Aorta (tissue), 5 donors: ENCODE results near the gene SLC25A24. TPM values are rescaled to one million over a fixed set of nuclear protein-coding genes. Genes with fewer than 3 reads are reported as not detected.
"Not testable (repeated sequence)": the region's sequence is repeated elsewhere in the genome, so short reads cannot be mapped to it uniquely, and the experiment has no call there.

ENCODE experiments used
- ATAC-seq: fragments of 200-7000 bp; cut with Tn5 transposase; one replicate; pipeline ENCODE4 v1.9.1; 2022; ENCODE audit warnings: moderate library complexity; ENCODE audit not compliant: low FRiP score
- DNase-seq, 2 donors: peaks; one replicate each; pipeline ENCODE4 v3.0.0-alpha.2; 2020
- H3K27ac ChIP-seq, 2 donors: one replicate each; pipeline ENCODE4 v1.5.1; 2013; ENCODE audit warnings: low read length in 2 of 2, mild to moderate bottlenecking in 2 of 2, moderate library complexity in 2 of 2, control low read depth in 1 of 2, inconsistent platforms in 1 of 2, low read depth in 1 of 2
- H3K27me3 ChIP-seq, 2 donors: one replicate each; pipeline ENCODE4 v1.6.1; 2013; ENCODE audit warnings: control low read depth in 1 of 2, low read length in 1 of 2, mild to moderate bottlenecking in 1 of 2, moderate library complexity in 1 of 2; ENCODE audit not compliant: insufficient read depth in 2 of 2, control insufficient read depth in 1 of 2
- H3K36me3 ChIP-seq, 2 donors: one replicate each; pipeline ENCODE4 v1.6.1; 2013; ENCODE audit warnings: control low read depth in 1 of 2, low read length in 1 of 2, mild to moderate bottlenecking in 1 of 2; ENCODE audit not compliant: insufficient read depth in 2 of 2, control insufficient read depth in 1 of 2
- H3K4me1 ChIP-seq, 2 donors: one replicate each; pipeline ENCODE4 v1.6.1; 2013; ENCODE audit warnings: low read length in 2 of 2, control low read depth in 1 of 2, mild to moderate bottlenecking in 1 of 2, moderate library complexity in 1 of 2; ENCODE audit not compliant: insufficient read depth in 2 of 2, control insufficient read depth in 1 of 2
- H3K4me3 ChIP-seq, 2 donors: one replicate each; pipeline ENCODE4 v1.5.1; 2013; ENCODE audit warnings: low read length in 2 of 2, control low read depth in 1 of 2, mild to moderate bottlenecking in 1 of 2
- H3K9me3 ChIP-seq: one replicate; pipeline ENCODE4 v1.6.1; 2013; ENCODE audit warnings: mild to moderate bottlenecking, low read length; ENCODE audit not compliant: control insufficient read depth
- WGBS, 2 donors: extraction: QIAGEN DNeasy Blood & Tissue Kit; methylation state at CpG; one replicate each; pipeline ENCODE4 v1.1.7; 2013; 5-methylcytosine and 5-hydroxymethylcytosine counted together
- intact Hi-C, 2 donors: fragments of 100-400 bp; cut with DNase I; formaldehyde crosslinking; loops; one replicate each; pipeline versions ENCODE4 v1.14.2 to v1.15.0; 2022
- polyA plus RNA-seq, 2 donors: library from polyadenylated mRNA; stranded (reverse); fragments of 200-250 nt; gene quantifications; one replicate each; pipeline ENCODE4 v1.2.3, GENCODE V29; 2013
- total RNA-seq, 2 donors: library from RNA; stranded (reverse); fragmentation: NEBNext Ultra II Directional; extraction: Animal tissue kit (Norgen Biotek cat#: 25700); gene quantifications; one replicate each; pipeline ENCODE4 v1.2.1, GENCODE V29; 2021
- donor health status: healthy with polysubstance abuse.
- donor health status: Bipolar disorder and iron deficiency.
- donor health status: DM: no; HTN: no; CAD: no.
- donor health status: DM: no; HTN: no; CAD: no.
- donor health status: DM: yes; HTN: yes; CAD: no.

Gene SLC25A24
- total and polyA plus RNA-seq, 4 donors: 15.0 to 28.1 (median 22.9) TPM

- H3K9me3 ChIP-seq, H3K27ac ChIP-seq, H3K36me3 ChIP-seq, H3K4me1 ChIP-seq, ATAC-seq, DNase-seq, H3K27me3 ChIP-seq, intact Hi-C loops, H3K4me3 ChIP-seq: not testable (repeated sequence)
- 97 to 98% methylated on average over 2 of the region's 2 CpGs for WGBS, 2 donors
Observed at GRCh38 chr1:108133148-108133547, 67.0 kb downstream of the SLC25A24 start.

- H3K27ac ChIP-seq, DNase-seq, ATAC-seq, H3K27me3 ChIP-seq, H3K9me3 ChIP-seq, H3K36me3 ChIP-seq, H3K4me3 ChIP-seq, intact Hi-C loops, H3K4me1 ChIP-seq: not testable (repeated sequence)
- 98 to 100% methylated on average over 2 of the region's 2 CpGs for WGBS, 2 donors
Observed at GRCh38 chr1:108132367-108132766, 67.8 kb downstream of the SLC25A24 start.

- WGBS, 2 donors: 92 to 94% methylated on average over 1 of the region's 1 CpG
Observed at GRCh38 chr1:108131281-108131680, 68.9 kb downstream of the SLC25A24 start.

GRCh38 chr1:108130794-108131193 is 69.3 kb downstream of the SLC25A24 start:
- intact Hi-C loops: no loop called here
- DNase-seq (no peak), ATAC-seq (no peak)
- Histone ChIP-seq H3K27ac (no peak overlapping the region), H3K36me3 (peaks cover 0 to 3% of the 10 kb centered on the region in 2 donors), H3K4me3 (no peak overlapping the region), H3K27me3 (no peaks in the 10 kb centered on the region), H3K9me3 (no peaks in the 10 kb centered on the region), H3K4me1 (no peaks in the 10 kb centered on the region)
- WGBS, 2 donors: 60 to 73% methylated on average over 2 of the region's 2 CpGs

More at GRCh38 chr1:108131281-108131680, 68.9 kb downstream of the SLC25A24 start:
- H3K4me3 ChIP-seq, intact Hi-C loops, H3K27me3 ChIP-seq, H3K9me3 ChIP-seq, DNase-seq, H3K36me3 ChIP-seq, ATAC-seq, H3K27ac ChIP-seq, H3K4me1 ChIP-seq: not testable (repeated sequence)

- ATAC-seq (no peak), DNase-seq (no peak)
- H3K4me3 ChIP-seq: no peak overlapping the region
- H3K36me3 ChIP-seq: peaks cover 0 to 3% of the 10 kb centered on the region in 2 donors
- intact Hi-C loops: no loop called here
- no peaks in the 10 kb centered on the region for H3K4me1 ChIP-seq
- no peaks in the 10 kb centered on the region for H3K9me3 ChIP-seq
- H3K27ac ChIP-seq: no peak overlapping the region
- no peaks in the 10 kb centered on the region for H3K27me3 ChIP-seq
- WGBS, 2 donors: 85 to 86% methylated on average over 4 of the region's 4 CpGs
Observed at GRCh38 chr1:108129999-108130398, 70.1 kb downstream of the SLC25A24 start.

- Histone ChIP-seq H3K9me3 (no peaks in the 10 kb centered on the region), H3K27me3 (no peaks in the 10 kb centered on the region), H3K36me3 (no peaks in the 10 kb centered on the region), H3K4me3 (no peak overlapping the region), H3K27ac (no peak overlapping the region), H3K4me1 (no peaks in the 10 kb centered on the region)
- ATAC-seq: peak; percentile 90
- WGBS, 2 donors: 3 to 5% methylated on average over 7 of the region's 7 CpGs
- DNase-seq: peak in 1 of 2 donors; percentile 72
- intact Hi-C loops: loop anchor here (2.0 kb wide), 1 partner anchor 343 kb away; no protein-coding TSS in a partner anchor
Observed at GRCh38 chr1:108125312-108126138, 74.6 kb downstream of the SLC25A24 start.

GRCh38 chr1:108124622-108125311 is 75.4 kb downstream of the SLC25A24 start:
- WGBS, 2 donors: 66 to 75% methylated on average over 12 of the region's 12 CpGs
- ATAC-seq: no peak
- no peaks in the 10 kb centered on the region for H3K36me3 ChIP-seq
- H3K4me3 ChIP-seq: no peak overlapping the region
- no peak overlapping the region for H3K27ac ChIP-seq
- no peaks in the 10 kb centered on the region for H3K9me3 ChIP-seq
- intact Hi-C loops: loop anchor here in 1 of 2 donors (2.0 kb wide), 1 partner anchor 342 kb away; no protein-coding TSS in a partner anchor
- no peaks in the 10 kb centered on the region for H3K4me1 ChIP-seq
- H3K27me3 ChIP-seq: no peaks in the 10 kb centered on the region
- no peak for DNase-seq

GRCh38 chr1:108124023-108124422 is 76.1 kb downstream of the SLC25A24 start:
- Histone ChIP-seq H3K36me3 (no peaks in the 10 kb centered on the region), H3K4me3 (no peak overlapping the region), H3K9me3 (no peaks in the 10 kb centered on the region), H3K27me3 (no peaks in the 10 kb centered on the region), H3K4me1 (no peaks in the 10 kb centered on the region), H3K27ac (no peak overlapping the region)
- 82 to 89% methylated on average over 1 of the region's 1 CpG for WGBS, 2 donors
- DNase-seq (no peak), ATAC-seq (no peak)
- intact Hi-C loops: loop anchor here in 1 of 2 donors (2.0 kb wide), 1 partner anchor 341 kb away; no protein-coding TSS in a partner anchor
